BLaER1 treated with 17β-estradiol and CSF1 and Interleukin-3, amounts not matched to agents 10 nM and 100 nM (cell line): ENCODE data around the gene PCSK7.
"Not testable (repeated sequence)": the region's sequence is repeated elsewhere in the genome, so short reads cannot be mapped to it uniquely, and the experiment has no call there.

Source experiments
- H3K27ac ChIP-seq, 11 experiments: shearing (Covaris generic); formaldehyde crosslinking; 2 replicates each; pipeline ENCODE4 v1.8.1; 2022
- H3K27me3 ChIP-seq, 11 experiments: shearing (Covaris generic); formaldehyde crosslinking; 2 replicates each; pipeline ENCODE4 v1.8.1; 2022
- H3K36me3 ChIP-seq, 11 experiments: shearing (Covaris generic); formaldehyde crosslinking; 2 replicates each; pipeline ENCODE4 v1.8.1; 2022
- H3K4me1 ChIP-seq, 10 experiments: shearing (Covaris generic); formaldehyde crosslinking; 2 replicates each; pipeline ENCODE4 v1.8.1; 2022
- H3K4me2 ChIP-seq, 11 experiments: shearing (Covaris generic); formaldehyde crosslinking; 2 replicates each; pipeline ENCODE4 v1.8.1; 2022
- H3K4me3 ChIP-seq, 10 experiments: shearing (Covaris generic); formaldehyde crosslinking; 2 replicates each; pipeline ENCODE4 v1.8.1; 2022
- H3K9ac ChIP-seq, 11 experiments: shearing (Covaris generic); formaldehyde crosslinking; 2 replicates each; pipeline ENCODE4 v1.8.1; 2022
- H3K9me3 ChIP-seq, 11 experiments: shearing (Covaris generic); formaldehyde crosslinking; replicated peaks in 1 of 11; 2 replicates each; pipeline ENCODE4 v1.8.1; 2022
- H4K20me1 ChIP-seq, 11 experiments: shearing (Covaris generic); formaldehyde crosslinking; 2 replicates each; pipeline ENCODE4 v1.8.1; 2022
- Cebpa-rat ChIP-seq, 11 experiments: shearing (Covaris generic); IDR thresholded peaks; 2 replicates each; pipeline ENCODE4 v1.8.1; 2022

The PCSK7 gene

DNA sequence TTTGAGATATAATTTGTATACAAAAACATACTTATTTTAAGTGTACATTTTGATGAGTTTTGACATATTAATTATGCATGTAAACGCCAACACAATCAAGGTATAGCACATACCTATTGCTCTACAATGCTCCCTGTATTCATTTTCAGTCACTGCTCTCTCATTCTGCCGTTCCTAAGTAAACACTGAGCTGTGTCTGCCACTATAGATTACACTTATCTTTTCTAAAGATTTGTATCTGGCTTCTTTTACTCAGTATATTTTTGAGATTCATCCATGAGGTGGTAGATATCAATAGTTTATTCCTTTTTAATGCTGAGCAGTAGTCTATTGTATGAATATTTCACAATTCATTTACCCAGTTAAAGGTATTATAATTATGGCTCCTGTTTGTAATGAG, 33.9 kb upstream of the PCSK7 start:
- no peak for TF ChIP-seq Cebpa-rat (IDR thresholded peaks at IDR 0.05)

DNA sequence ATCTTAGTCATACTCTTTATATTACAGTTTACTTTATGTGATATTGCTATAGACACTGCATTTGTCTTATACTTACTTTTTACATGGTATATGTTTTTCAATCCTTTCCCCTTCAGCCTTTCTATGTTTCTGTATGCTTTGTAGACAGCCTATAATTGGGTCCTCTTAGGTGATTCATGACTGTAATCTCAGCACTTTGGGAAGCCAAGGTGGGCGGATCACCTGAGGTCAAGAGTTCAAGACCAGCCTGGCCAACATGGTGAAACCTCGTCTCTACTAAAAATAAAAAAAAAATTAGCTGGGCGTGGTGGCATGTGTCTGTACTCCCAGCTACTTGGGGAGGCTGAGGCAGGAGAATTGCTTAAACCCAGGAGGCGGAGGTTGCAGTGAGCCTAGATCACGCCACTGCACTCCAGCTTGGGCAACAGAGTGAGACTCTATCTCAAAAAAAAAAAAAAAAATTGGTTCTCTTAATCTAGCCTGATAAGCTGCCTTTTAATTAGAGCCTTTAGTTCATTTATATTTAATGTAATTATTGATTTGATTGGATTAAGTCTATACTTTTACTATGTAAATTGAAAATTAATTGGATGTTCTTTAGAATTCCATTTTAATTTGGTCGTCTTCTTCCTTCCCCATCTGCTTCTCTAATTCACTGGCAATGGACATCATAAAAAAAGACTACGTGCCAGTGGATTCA, 32.9 kb upstream of the PCSK7 start:
- not testable (repeated sequence) for H3K4me2 ChIP-seq, H3K27ac ChIP-seq, H4K20me1 ChIP-seq, H3K4me3 ChIP-seq, H3K9ac ChIP-seq, H3K4me1 ChIP-seq, H3K27me3 ChIP-seq, H3K9me3 ChIP-seq
- peaks cover 46 to 94% (median 72%) of the 10 kb centered on the region in 11 experiments; a peak in 21 of 22 replicates for H3K36me3 ChIP-seq

More for the DNA sequence above, 33.9 kb upstream of the PCSK7 start:
- H3K4me1 ChIP-seq: no peaks in the 10 kb centered on the region
- no peak overlapping the region for H3K9ac ChIP-seq
- H3K4me2 ChIP-seq: no peak overlapping the region
- H4K20me1 ChIP-seq: no peaks in the 10 kb centered on the region
- peaks cover 51 to 97% (median 72%) of the 10 kb centered on the region in 11 experiments; a peak in 21 of 22 replicates for H3K36me3 ChIP-seq
- peaks cover 0 to 5% (median 0%) of the 10 kb centered on the region in 11 experiments; a peak in 2 of 22 replicates for H3K9me3 ChIP-seq
- H3K4me3 ChIP-seq: no peak overlapping the region
- H3K27me3 ChIP-seq: no peaks in the 10 kb centered on the region
- no peak overlapping the region for H3K27ac ChIP-seq

DNA sequence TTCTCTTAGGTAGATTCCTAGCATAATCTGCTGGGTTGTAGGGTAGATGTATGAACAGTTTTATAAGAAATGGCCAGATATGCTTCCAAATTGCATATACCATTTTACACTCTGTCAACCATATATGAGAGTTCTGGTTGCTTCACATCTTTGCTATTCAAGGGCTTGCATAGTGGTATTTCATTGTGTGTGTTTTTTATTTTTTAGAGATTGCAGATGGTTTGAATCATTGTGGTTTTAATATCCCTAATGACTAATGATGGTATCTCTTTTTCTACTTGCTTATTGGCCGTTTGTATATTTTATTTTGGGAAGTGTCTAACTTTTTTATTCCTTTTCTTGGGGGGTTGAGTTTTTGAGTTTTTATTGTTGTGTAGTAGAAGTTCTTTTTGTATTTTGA, 27.5 kb upstream of the PCSK7 start:
- no peak for TF ChIP-seq Cebpa-rat (IDR thresholded peaks at IDR 0.05)
- peaks cover 17 to 46% (median 35%) of the 10 kb centered on the region in 11 experiments; a peak in 21 of 22 replicates for H3K36me3 ChIP-seq
- H3K9ac ChIP-seq: no peak overlapping the region
- no peaks in the 10 kb centered on the region for H3K27me3 ChIP-seq
- H3K4me2 ChIP-seq: no peak overlapping the region
- no peaks in the 10 kb centered on the region for H4K20me1 ChIP-seq
- peaks cover 0 to under 1% (median 0%) of the 10 kb centered on the region in 11 experiments; a peak in 1 of 22 replicates for H3K9me3 ChIP-seq
- no peak overlapping the region for H3K4me3 ChIP-seq
- H3K27ac ChIP-seq: no peak overlapping the region
- 0 out of 20 replicates have a peak, but pooled peaks cover 0 to 3% (median 0%) of the 10 kb centered on the region in 10 experiments for H3K4me1 ChIP-seq

DNA sequence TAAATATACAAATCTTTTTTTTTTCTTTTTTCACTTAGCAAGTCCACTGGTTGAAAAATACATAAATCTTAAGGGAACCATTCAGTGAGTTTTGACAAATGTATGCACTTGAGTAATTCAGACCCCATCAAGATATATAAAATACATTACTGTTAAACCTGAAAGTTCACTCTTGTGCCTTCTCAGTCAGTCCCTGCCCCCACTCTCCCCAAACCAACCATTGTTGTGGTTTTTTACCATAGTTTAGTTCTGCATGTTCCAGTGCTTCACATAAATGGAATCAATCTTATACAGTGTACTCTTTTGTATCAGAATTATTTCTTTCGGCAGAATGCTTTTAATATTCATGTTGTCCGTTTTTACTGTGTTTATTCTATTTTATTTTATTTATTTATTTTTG, 26.7 kb upstream of the PCSK7 start:
- no peaks in the 10 kb centered on the region for H3K9me3 ChIP-seq
- H3K9ac ChIP-seq: no peak overlapping the region
- H3K36me3 ChIP-seq: peaks cover 17 to 46% (median 34%) of the 10 kb centered on the region in 11 experiments; a peak in 21 of 22 replicates
- H4K20me1 ChIP-seq: no peaks in the 10 kb centered on the region
- 0 out of 20 replicates have a peak, but pooled peaks cover 0 to 3% (median 0%) of the 10 kb centered on the region in 10 experiments for H3K4me1 ChIP-seq
- TF ChIP-seq Cebpa-rat (IDR thresholded peaks at IDR 0.05): no peak
- no peaks in the 10 kb centered on the region for H3K27me3 ChIP-seq
- H3K27ac ChIP-seq: no peak overlapping the region
- no peak overlapping the region for H3K4me2 ChIP-seq
- no peak overlapping the region for H3K4me3 ChIP-seq

DNA sequence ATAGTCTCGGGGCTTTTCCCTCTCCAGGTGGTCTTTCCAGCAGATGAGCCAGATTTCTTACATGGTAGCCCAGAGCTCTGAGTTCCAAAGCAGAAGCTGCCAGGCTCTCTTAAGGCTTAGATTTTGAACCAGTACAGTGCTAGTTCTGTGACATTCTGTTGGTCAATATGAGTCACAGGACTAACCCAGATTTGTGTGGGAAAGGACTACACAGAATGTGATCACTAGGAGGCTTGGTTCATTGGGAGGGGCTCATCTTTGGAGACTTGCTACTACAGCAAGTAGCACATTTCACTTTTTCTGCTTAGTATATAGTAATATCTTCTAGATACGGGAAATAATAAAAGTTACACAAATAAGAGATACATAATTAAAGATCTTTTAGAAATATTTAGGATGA, 24.7 kb upstream of the PCSK7 start:
- Histone ChIP-seq H3K27me3 (no peaks in the 10 kb centered on the region), H3K4me2 (no peak overlapping the region), H3K27ac (no peak overlapping the region), H4K20me1 (no peaks in the 10 kb centered on the region), H3K4me1 (0 out of 20 replicates have a peak, but pooled peaks cover 0 to 3% (median 0%) of the 10 kb centered on the region in 10 experiments), H3K36me3 (peaks cover 4 to 45% (median 19%) of the 10 kb centered on the region in 11 experiments; a peak in 17 of 22 replicates), H3K9ac (no peak overlapping the region), H3K9me3 (no peaks in the 10 kb centered on the region), H3K4me3 (no peak overlapping the region)
- TF ChIP-seq Cebpa-rat (IDR thresholded peaks at IDR 0.05): no peak

DNA sequence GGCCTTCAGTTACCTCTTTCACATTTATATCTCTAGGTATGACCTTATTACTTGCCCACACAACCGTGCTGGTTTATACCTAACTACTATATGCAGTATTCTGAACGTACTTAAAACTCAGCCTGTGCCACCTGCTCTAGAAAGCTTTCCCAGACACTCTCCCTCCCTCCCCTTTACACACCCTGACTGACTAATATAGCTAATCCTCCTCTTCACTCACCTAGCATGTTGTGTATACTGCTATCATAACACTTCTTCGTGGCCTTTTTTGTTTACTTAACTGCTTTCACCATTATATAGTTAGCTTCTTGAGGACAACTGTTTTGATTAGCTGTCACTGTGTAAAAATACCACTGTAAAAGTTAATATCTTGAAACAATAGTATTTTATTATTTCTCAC, 24.1 kb upstream of the PCSK7 start:
- H3K9me3 ChIP-seq: no peaks in the 10 kb centered on the region
- no peak overlapping the region for H3K27ac ChIP-seq
- no peak overlapping the region for H3K9ac ChIP-seq
- peaks cover 0 to 38% (median 13%) of the 10 kb centered on the region in 11 experiments; a peak in 16 of 22 replicates for H3K36me3 ChIP-seq
- no peaks in the 10 kb centered on the region for H3K27me3 ChIP-seq
- H4K20me1 ChIP-seq: no peaks in the 10 kb centered on the region
- no peak for TF ChIP-seq Cebpa-rat (IDR thresholded peaks at IDR 0.05)
- H3K4me1 ChIP-seq: 0 out of 20 replicates have a peak, but pooled peaks cover 0 to 3% (median 0%) of the 10 kb centered on the region in 10 experiments
- H3K4me2 ChIP-seq: no peak overlapping the region
- H3K4me3 ChIP-seq: no peak overlapping the region

DNA sequence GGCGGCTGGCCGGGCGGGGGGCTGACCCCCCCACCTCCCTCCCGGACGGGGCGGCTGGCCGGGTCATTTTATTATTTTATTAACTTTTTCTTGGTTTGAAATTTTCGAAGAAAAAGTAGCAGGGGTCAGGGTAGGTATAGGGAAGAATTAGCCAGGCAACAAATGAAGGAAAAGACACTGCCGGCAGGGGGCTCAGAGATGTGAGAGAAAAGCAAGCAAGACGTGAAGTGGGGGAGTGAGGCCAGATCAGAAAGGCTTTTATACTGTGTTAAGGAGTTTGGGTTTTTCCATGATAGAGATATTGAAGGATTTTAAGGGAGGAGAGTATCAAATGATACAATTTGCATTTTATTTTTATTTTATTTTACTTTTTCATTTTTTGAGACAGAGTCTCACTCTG, 19.6 kb upstream of the PCSK7 start:
- H3K4me2 ChIP-seq: no peak overlapping the region
- H3K4me3 ChIP-seq: no peak overlapping the region
- no peaks in the 10 kb centered on the region for H3K27me3 ChIP-seq
- H3K27ac ChIP-seq: no peak overlapping the region
- no peaks in the 10 kb centered on the region for H3K9me3 ChIP-seq
- no peak overlapping the region for H3K9ac ChIP-seq
- peaks cover 36 to 70% (median 44%) of the 10 kb centered on the region in 11 experiments for H3K36me3 ChIP-seq
- H4K20me1 ChIP-seq: no peaks in the 10 kb centered on the region
- H3K4me1 ChIP-seq: no peaks in the 10 kb centered on the region
- no peak for TF ChIP-seq Cebpa-rat (IDR thresholded peaks at IDR 0.05)

DNA sequence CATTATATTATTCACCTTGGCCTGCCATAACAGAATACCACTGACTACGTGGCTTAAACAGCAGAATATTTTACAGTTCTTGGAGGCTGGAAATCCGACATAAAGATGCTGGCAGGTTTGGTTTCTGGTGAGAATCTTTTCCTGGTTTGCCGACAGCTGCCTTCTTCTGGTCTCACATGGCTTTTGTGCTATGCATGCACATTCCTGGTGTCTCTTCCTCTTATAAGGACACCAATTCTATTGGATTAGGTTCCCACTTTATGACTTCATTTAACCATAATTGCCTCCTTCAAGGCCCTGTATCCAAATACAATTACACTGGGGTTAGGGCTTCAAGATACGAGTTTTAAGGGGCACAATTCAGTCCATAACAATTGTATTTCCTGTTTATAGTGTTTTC, 17.7 kb upstream of the PCSK7 start:
- Histone ChIP-seq H3K4me2 (no peak overlapping the region), H3K9me3 (no peaks in the 10 kb centered on the region), H3K36me3 (peaks cover 54 to 87% (median 64%) of the 10 kb centered on the region in 11 experiments), H3K9ac (no peak overlapping the region), H3K27ac (no peak overlapping the region), H3K4me1 (no peaks in the 10 kb centered on the region), H3K4me3 (no peak overlapping the region), H3K27me3 (no peaks in the 10 kb centered on the region), H4K20me1 (no peaks in the 10 kb centered on the region)
- no peak for TF ChIP-seq Cebpa-rat (IDR thresholded peaks at IDR 0.05)

DNA sequence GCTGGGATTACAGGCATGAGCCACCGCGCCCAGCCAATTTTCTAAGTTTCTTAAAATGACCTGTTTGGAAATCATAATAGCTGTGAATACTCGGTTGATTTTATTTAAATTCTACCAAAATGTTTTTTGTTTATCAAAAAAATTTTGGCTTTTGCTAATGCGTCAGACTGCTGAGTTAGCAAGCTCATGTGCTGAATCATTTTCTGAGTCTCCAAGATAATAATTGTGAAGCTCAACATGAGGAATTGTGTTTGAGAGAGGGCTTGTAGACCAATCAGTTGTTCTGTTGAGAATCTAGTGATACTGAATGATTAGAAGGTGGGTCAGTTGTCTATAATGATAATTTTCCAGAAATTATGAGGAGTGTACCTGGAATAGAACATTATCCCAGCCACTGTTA, 16.5 kb upstream of the PCSK7 start:
- Histone ChIP-seq H3K4me1 (no peaks in the 10 kb centered on the region), H3K4me3 (no peak overlapping the region), H3K27ac (no peak overlapping the region), H3K27me3 (no peaks in the 10 kb centered on the region), H3K9me3 (no peaks in the 10 kb centered on the region), H4K20me1 (no peaks in the 10 kb centered on the region), H3K9ac (no peak overlapping the region), H3K36me3 (peaks cover 67 to 87% (median 76%) of the 10 kb centered on the region in 11 experiments), H3K4me2 (no peak overlapping the region)
- TF ChIP-seq Cebpa-rat (IDR thresholded peaks at IDR 0.05): no peak

DNA sequence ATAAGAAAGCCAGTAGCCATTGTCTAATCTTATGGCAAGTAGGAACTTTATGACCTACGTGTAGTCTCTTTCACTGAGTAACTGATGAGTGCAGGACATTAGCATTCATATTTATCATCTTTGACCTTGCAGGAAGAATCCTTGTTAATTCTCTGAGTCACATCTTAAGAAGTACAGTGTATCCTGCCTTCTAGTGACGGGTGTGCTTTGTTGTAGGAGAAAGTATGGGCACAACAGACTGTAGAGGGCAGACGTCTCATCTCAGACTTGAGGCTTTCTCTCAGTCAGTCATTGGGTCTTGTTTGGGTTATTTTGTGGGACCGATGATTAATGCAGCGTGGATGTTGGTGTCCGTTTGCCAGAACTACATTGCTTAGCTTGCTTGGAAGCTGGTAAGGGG, 7.4 kb upstream of the PCSK7 start:
- H3K9ac ChIP-seq: no peak overlapping the region
- no peak overlapping the region for H3K4me2 ChIP-seq
- H3K9me3 ChIP-seq: no peaks in the 10 kb centered on the region
- H4K20me1 ChIP-seq: no peaks in the 10 kb centered on the region
- H3K27ac ChIP-seq: no peak overlapping the region
- no peak overlapping the region for H3K4me3 ChIP-seq
- H3K27me3 ChIP-seq: no peaks in the 10 kb centered on the region
- peaks cover 0 to 2% (median 1%) of the 10 kb centered on the region in 10 experiments; a peak in 10 of 20 replicates for H3K4me1 ChIP-seq
- TF ChIP-seq Cebpa-rat (IDR thresholded peaks at IDR 0.05): no peak
- H3K36me3 ChIP-seq: peaks cover 57 to 83% (median 73%) of the 10 kb centered on the region in 11 experiments
